Measurements from ENCODE around the gene GZMM. TPM values are rescaled to one million over a fixed set of nuclear protein-coding genes. Genes with fewer than 3 reads are reported as not detected.

The GZMM gene
- total and polyA plus RNA-seq, 4 donors, result 0.74 to 3.0 (median 2.5) TPM

- no peak for ATAC-seq (ENCODE audit: insufficient read depth, low FRiP score)
- no peak overlapping the region for H3K27ac ChIP-seq (ENCODE audit: low read depth in 1 of 2, low read length in 1 of 2)
- no peak for TF ChIP-seq CTCF (IDR thresholded peaks at IDR 0.05; ENCODE audit: control extremely low read depth, extremely low read depth)
- H3K4me1 ChIP-seq (ENCODE audit: control insufficient read depth in 5 of 5, insufficient read depth in 5 of 5, low read length in 5 of 5), result peaks cover 0 to 14% (median 0%) of the 10 kb centered on the region in 5 donors
- WGBS, 2 donors, result 82 to 83% methylated on average over 18 of the region's 18 CpGs
- peaks cover 7 to 27% (median 23%) of the 10 kb centered on the region in 3 donors for H3K27me3 ChIP-seq (ENCODE audit: control insufficient read depth in 3 of 3, insufficient read depth in 3 of 3, low read length in 2 of 3)
- no peak for DNase-seq
- no peak overlapping the region for H3K4me3 ChIP-seq
- H3K9me3 ChIP-seq (ENCODE audit: control insufficient read depth in 4 of 4, insufficient read depth in 3 of 4, low read length in 3 of 4), result peaks cover 0 to 5% (median 0%) of the 10 kb centered on the region in 4 donors
- no peaks in the 10 kb centered on the region for H3K36me3 ChIP-seq (ENCODE audit: control insufficient read depth in 4 of 4, insufficient read depth in 4 of 4, low read length in 4 of 4)
- no peak overlapping the region for H3K9ac ChIP-seq (ENCODE audit: insufficient read depth in 1 of 2, low read length in 2 of 2)
Measured at GRCh38 chr19:593055-593454, 49.2 kb downstream of the GZMM start.

DNA sequence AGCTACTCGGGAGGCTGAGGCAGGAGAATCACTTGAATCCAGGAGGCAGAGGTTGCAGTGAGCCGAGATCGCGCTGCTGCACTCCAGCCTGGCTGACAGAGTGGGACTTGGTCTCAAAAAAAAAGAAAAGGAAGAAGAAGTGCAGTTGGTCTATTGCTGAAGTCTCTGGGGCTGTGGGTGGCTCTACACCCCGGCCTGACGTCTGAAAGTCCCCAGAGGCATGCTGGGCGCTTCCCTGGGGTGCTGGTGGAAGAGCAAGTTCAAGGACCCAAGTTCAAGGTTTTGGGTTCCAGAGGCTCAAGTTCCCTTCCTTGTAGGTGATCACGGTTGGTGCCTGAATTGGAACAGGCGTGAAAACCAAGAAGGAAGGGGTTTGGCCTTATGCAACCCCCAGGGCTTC, 49.7 kb downstream of the GZMM start:
- H3K4me1 ChIP-seq (ENCODE audit: control insufficient read depth in 5 of 5, insufficient read depth in 5 of 5, low read length in 5 of 5), result peaks cover 0 to 11% (median 0%) of the 10 kb centered on the region in 5 donors
- no peak overlapping the region for H3K27ac ChIP-seq (ENCODE audit: low read depth in 1 of 2, low read length in 1 of 2)
- H3K4me3 ChIP-seq, result no peak overlapping the region
- ATAC-seq (ENCODE audit: insufficient read depth, low FRiP score) (no peak), DNase-seq (no peak)
- no peaks in the 10 kb centered on the region for H3K36me3 ChIP-seq (ENCODE audit: control insufficient read depth in 4 of 4, insufficient read depth in 4 of 4, low read length in 4 of 4)
- H3K27me3 ChIP-seq (ENCODE audit: control insufficient read depth in 3 of 3, insufficient read depth in 3 of 3, low read length in 2 of 3), result peaks cover 6 to 25% (median 23%) of the 10 kb centered on the region in 3 donors
- TF ChIP-seq CTCF (IDR thresholded peaks at IDR 0.05; ENCODE audit: control extremely low read depth, extremely low read depth), result no peak
- H3K9ac ChIP-seq (ENCODE audit: insufficient read depth in 1 of 2, low read length in 2 of 2), result no peak overlapping the region
- WGBS, 2 donors, result 59 to 65% methylated on average over 9 of the region's 9 CpGs
- H3K9me3 ChIP-seq (ENCODE audit: control insufficient read depth in 4 of 4, insufficient read depth in 3 of 4, low read length in 3 of 4), result peaks cover 0 to 5% (median 0%) of the 10 kb centered on the region in 4 donors

DNA sequence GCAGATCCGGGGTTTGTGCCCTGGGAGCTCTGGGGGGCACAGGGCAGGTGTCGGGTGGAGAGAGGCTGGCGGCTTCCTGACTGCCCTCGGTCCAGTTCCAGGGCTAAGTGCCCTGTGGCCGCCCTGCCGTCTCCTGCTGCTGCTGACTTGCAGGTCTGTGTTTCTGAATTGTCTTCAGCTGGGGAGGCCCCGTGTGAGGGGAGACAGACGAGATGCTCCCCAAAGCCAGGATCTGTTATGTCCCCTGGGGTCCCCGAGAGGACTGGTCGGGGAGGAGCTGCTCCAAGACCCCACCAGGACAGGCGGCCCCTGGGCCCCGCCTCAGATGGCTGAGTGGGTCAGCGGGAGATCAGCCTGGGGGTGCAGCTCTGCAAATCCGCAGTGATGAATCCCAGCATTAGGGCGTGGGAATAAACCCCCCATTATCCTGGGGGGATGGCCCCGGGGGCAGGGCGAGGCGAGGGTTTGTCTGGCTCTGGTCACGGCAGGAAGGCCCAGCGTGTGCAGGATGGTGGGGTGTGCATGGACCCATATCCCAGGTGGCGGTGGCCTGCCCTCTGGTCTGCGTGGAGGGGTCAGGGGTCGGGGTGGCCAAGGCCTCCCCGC, 50.5 kb downstream of the GZMM start:
- no peak for TF ChIP-seq CTCF (IDR thresholded peaks at IDR 0.05; ENCODE audit: control extremely low read depth, extremely low read depth)
- Histone ChIP-seq H3K9ac (ENCODE audit: insufficient read depth in 1 of 2, low read length in 2 of 2) (no peak overlapping the region), H3K27me3 (ENCODE audit: control insufficient read depth in 3 of 3, insufficient read depth in 3 of 3, low read length in 2 of 3) (peaks cover 0 to 23% (median 17%) of the 10 kb centered on the region in 3 donors), H3K27ac (ENCODE audit: low read depth in 1 of 2, low read length in 1 of 2) (no peak overlapping the region), H3K36me3 (ENCODE audit: control insufficient read depth in 4 of 4, insufficient read depth in 4 of 4, low read length in 4 of 4) (no peaks in the 10 kb centered on the region), H3K4me3 (no peak overlapping the region), H3K9me3 (ENCODE audit: control insufficient read depth in 4 of 4, insufficient read depth in 3 of 4, low read length in 3 of 4) (peaks cover 0 to 5% (median 0%) of the 10 kb centered on the region in 4 donors), H3K4me1 (ENCODE audit: control insufficient read depth in 5 of 5, insufficient read depth in 5 of 5, low read length in 5 of 5) (peaks cover 0 to 9% (median 0%) of the 10 kb centered on the region in 5 donors)
- 72 to 75% methylated on average over 24 of the region's 24 CpGs for WGBS, 2 donors
- no peak for DNase-seq
- ATAC-seq (ENCODE audit: insufficient read depth, low FRiP score), result no peak

Measured in lung (tissue), 12 donors.